Testis (tissue), 3 donors: ENCODE results near the gene ESYT1. TPM values are rescaled to one million over a fixed set of nuclear protein-coding genes. Genes with fewer than 3 reads are reported as not detected.
"Not testable (repeated sequence)": the region's sequence is repeated elsewhere in the genome, so short reads cannot be mapped to it uniquely, and the experiment has no call there.

Experiments
- DNase-seq: peaks from one replicate; pipeline ENCODE4 v3.0.0-alpha.2; 2019
- H3K27ac ChIP-seq, 2 donors: fragments of 200-600 bp; sonication (generic); one replicate each; pipeline ENCODE4 v1.5.1; 2019
- H3K27me3 ChIP-seq: fragments of 200-600 bp; sonication (generic); one replicate; pipeline ENCODE4 v1.5.1; 2019
- H3K36me3 ChIP-seq: fragments of 200-600 bp; sonication (generic); one replicate; pipeline ENCODE4 v1.5.1; 2017; ENCODE audit warnings: low read depth; ENCODE audit errors: missing control alignments
- H3K4me1 ChIP-seq: fragments of 200-600 bp; sonication (generic); one replicate; pipeline ENCODE4 v1.5.1; 2019
- H3K4me3 ChIP-seq, 2 donors: fragments of 200-600 bp; sonication (generic); one replicate each; pipeline ENCODE4 v1.5.1; 2017 to 2019
- H3K9me3 ChIP-seq: fragments of 200-600 bp; sonication (generic); one replicate; pipeline ENCODE4 v1.5.1; 2017
- CTCF ChIP-seq, 3 experiments: fragments of 450-650 bp in 2 of 3; fragments of 200-600 bp in 1 of 3; sonication (generic) in 1 of 3; IDR thresholded peaks; one replicate each; pipeline ENCODE4 v1.5.1; 2016 to 2019; ENCODE audit warnings: antibody characterized with exemption in 3 of 3, mild to moderate bottlenecking in 2 of 3, moderate library complexity in 1 of 3
- POLR2A ChIP-seq: fragments of 450-650 bp; IDR thresholded peaks from one replicate; pipeline ENCODE4 v1.6.1; 2017; ENCODE audit warnings: antibody characterized with exemption, mild to moderate bottlenecking, moderate library complexity
- WGBS, 2 donors: methylation state at CpG; one replicate each; pipeline ENCODE4 v1.1.5; 2018; 5-methylcytosine and 5-hydroxymethylcytosine counted together
- intact Hi-C: fragments of 100-400 bp; cut with DNase I; formaldehyde crosslinking; loops from one replicate; pipeline ENCODE4 v1.15.1; 2023; ENCODE audit warnings: low total_unique reads
- polyA plus RNA-seq: library from polyadenylated mRNA; stranded (reverse); fragments of 350-450 nt; fragmentation: Illumina TruSeq; extraction: RNeasy Lipid Tissue Mini Kit (QIAGEN cat#74804); gene quantifications from one replicate; pipeline ENCODE4 v1.2.3, GENCODE V29; 2014; ENCODE audit warnings: low read depth, low replicate concordance; ENCODE audit not compliant: insufficient read depth
- total RNA-seq, 2 donors: library from RNA; depleted of rRNA; stranded (reverse); fragments of >200 nt; gene quantifications; one replicate each; pipeline ENCODE4 v1.2.3, GENCODE V29; 2016

The ESYT1 gene
- total and polyA plus RNA-seq, 3 donors from 2014 or later = 50.8 to 99.8 (median 72.0) TPM

- no peak for DNase-seq
- H3K36me3 ChIP-seq = no peaks in the 10 kb centered on the region
- no peaks in the 10 kb centered on the region for H3K9me3 ChIP-seq
- no peak for TF ChIP-seq POLR2A
- no peak for TF ChIP-seq CTCF (IDR thresholded peaks at IDR 0.05)
- no peak overlapping the region for H3K27ac ChIP-seq
- intact Hi-C loops = no loop called here
- H3K27me3 ChIP-seq = no peaks in the 10 kb centered on the region
- H3K4me3 ChIP-seq = no peak overlapping the region
- WGBS, 2 donors = 91 to 93% methylated on average over 3 of the region's 3 CpGs
- peaks cover 12% of the 10 kb centered on the region for H3K4me1 ChIP-seq
Observed at GRCh38 chr12:56107242-56107641, 20.8 kb upstream of the ESYT1 start.

GRCh38 chr12:56110571-56110970 lies 17.5 kb upstream of the ESYT1 start:
- H3K27ac ChIP-seq = no peak overlapping the region
- intact Hi-C loops = no loop called here
- 89 to 96% methylated on average over 5 of the region's 5 CpGs for WGBS, 2 donors
- no peak for TF ChIP-seq POLR2A
- TF ChIP-seq CTCF (IDR thresholded peaks at IDR 0.05) = no peak
- H3K9me3 ChIP-seq = no peaks in the 10 kb centered on the region
- H3K36me3 ChIP-seq = no peaks in the 10 kb centered on the region
- H3K4me1 ChIP-seq = peaks cover 7% of the 10 kb centered on the region
- H3K4me3 ChIP-seq = no peak overlapping the region
- no peak for DNase-seq
- H3K27me3 ChIP-seq = no peaks in the 10 kb centered on the region

- 86 to 93% methylated on average over 1 of the region's 1 CpG for WGBS, 2 donors
- H3K36me3 ChIP-seq = no peaks in the 10 kb centered on the region
Observed at GRCh38 chr12:56114084-56114483, 14.0 kb upstream of the ESYT1 start.

GRCh38 chr12:56115329-56115728 lies 12.7 kb upstream of the ESYT1 start:
- DNase-seq = no peak
- TF ChIP-seq CTCF (IDR thresholded peaks at IDR 0.05) (no peak), POLR2A (no peak)
- Histone ChIP-seq H3K27me3 (no peaks in the 10 kb centered on the region), H3K36me3 (no peaks in the 10 kb centered on the region), H3K27ac (peak overlapping the region; percentile 89 to 91), H3K9me3 (no peaks in the 10 kb centered on the region), H3K4me1 (peaks cover 15% of the 10 kb centered on the region), H3K4me3 (peak overlapping the region; percentile 71 to 90)
- whole genome bisulfite sequencing, 2 donors = 31 to 41% methylated on average over 10 of the region's 10 CpGs
- intact Hi-C loops = no loop called here

More at GRCh38 chr12:56114084-56114483, 14.0 kb upstream of the ESYT1 start:
- no peak for DNase-seq
- TF ChIP-seq POLR2A = no peak
- no peak for TF ChIP-seq CTCF (IDR thresholded peaks at IDR 0.05)
- no peak overlapping the region for H3K27ac ChIP-seq
- intact Hi-C loops = no loop called here
- no peaks in the 10 kb centered on the region for H3K27me3 ChIP-seq
- peaks cover 5% of the 10 kb centered on the region for H3K4me1 ChIP-seq
- H3K4me3 ChIP-seq = no peak overlapping the region
- no peaks in the 10 kb centered on the region for H3K9me3 ChIP-seq

- DNase-seq = peak; percentile 98
- Histone ChIP-seq H3K27ac (peak within 1 kb of the TSS; percentile 89 to 91), H3K9me3 (no peaks in the 10 kb centered on the region), H3K4me1 (peaks cover 19% of the 10 kb centered on the region), H3K4me3 (peak within 1 kb of the TSS; percentile 71 to 90), H3K27me3 (no peaks in the 10 kb centered on the region), H3K36me3 (no peaks in the 10 kb centered on the region)
- intact Hi-C loops = no loop called here
- 1% methylated on average over 34 of the region's 34 CpGs for WGBS, 2 donors
- TF ChIP-seq CTCF (IDR thresholded peaks at IDR 0.05) = peak in 1 of 3 experiments; percentile 36
- peak; percentile 85 for TF ChIP-seq POLR2A
Observed at GRCh38 chr12:56116267-56117081, 11.6 kb upstream of the ESYT1 start, which contains the start of gene RPL41. RPL41 (plus strand) TSS chr12:56116633.

- H3K9me3 ChIP-seq, H3K36me3 ChIP-seq, DNase-seq, intact Hi-C loops, H3K27me3 ChIP-seq: not testable (repeated sequence)
- H3K27ac ChIP-seq = peak overlapping the region; percentile 89 to 91
- peaks cover 19% of the 10 kb centered on the region for H3K4me1 ChIP-seq
- H3K4me3 ChIP-seq = peak overlapping the region; percentile 71 to 90
- WGBS, 2 donors = 1 to 2% methylated on average over 15 to 16 of the region's 16 CpGs
Observed at GRCh38 chr12:56117082-56117706, 10.9 kb upstream of the ESYT1 start.
